ES-I3 (cell line): ENCODE measurements around the gene TSHR.

Experiments
- H3K36me3 ChIP-seq: 2 replicates; pipeline ENCODE4 v1.6.1; 2013; ENCODE audit warnings: mild to moderate bottlenecking, low read length, control low read depth, moderate library complexity; ENCODE audit not compliant: insufficient read depth
- H3K4me1 ChIP-seq: 2 replicates; pipeline ENCODE4 v1.6.1; 2013; ENCODE audit warnings: mild to moderate bottlenecking, control low read depth, low read length; ENCODE audit not compliant: insufficient read depth
- H3K9ac ChIP-seq: 2 replicates; pipeline ENCODE4 v1.6.1; 2013; ENCODE audit warnings: low read depth, mild to moderate bottlenecking, low read length, moderate library complexity
- H3K9me3 ChIP-seq: 2 replicates; pipeline ENCODE4 v1.6.1; 2013; ENCODE audit warnings: mild to moderate bottlenecking, low read length, moderate library complexity; ENCODE audit not compliant: control insufficient read depth, insufficient read depth

The TSHR gene

GRCh38 chr14:81169267-81169666, 213.8 kb downstream of the TSHR start:
- Histone ChIP-seq H3K36me3 (no peaks in the 10 kb centered on the region), H3K9ac (peak overlapping the region; percentile 69), H3K4me1 (peaks cover 3% of the 10 kb centered on the region; the same call in 1 of the 2 replicates)

GRCh38 chr14:81169711-81170103, 214.3 kb downstream of the TSHR start:
- Histone ChIP-seq H3K9me3 (no peaks in the 10 kb centered on the region), H3K4me1 (peaks cover 3% of the 10 kb centered on the region; the same call in 1 of the 2 replicates), H3K9ac (peak overlapping the region; percentile 69), H3K36me3 (no peaks in the 10 kb centered on the region)

More at GRCh38 chr14:81169267-81169666, 213.8 kb downstream of the TSHR start:
- no peaks in the 10 kb centered on the region for H3K9me3 ChIP-seq

- H3K4me1 ChIP-seq: peaks cover 3% of the 10 kb centered on the region; the same call in 1 of the 2 replicates
Measured at GRCh38 chr14:81170104-81170828, 214.8 kb downstream of the TSHR start.

GRCh38 chr14:81170829-81171195, 215.4 kb downstream of the TSHR start:
- Histone ChIP-seq H3K9ac (peak overlapping the region; percentile 69; the same call in 1 of the 2 replicates), H3K9me3 (no peaks in the 10 kb centered on the region), H3K4me1 (peaks cover 3% of the 10 kb centered on the region; the same call in 1 of the 2 replicates), H3K36me3 (no peaks in the 10 kb centered on the region)

More at GRCh38 chr14:81170104-81170828, 214.8 kb downstream of the TSHR start:
- H3K9ac ChIP-seq: peak overlapping the region; percentile 69
- no peaks in the 10 kb centered on the region for H3K9me3 ChIP-seq
- H3K36me3 ChIP-seq: no peaks in the 10 kb centered on the region

GRCh38 chr14:81172353-81172752, 216.9 kb downstream of the TSHR start:
- Histone ChIP-seq H3K9me3 (no peaks in the 10 kb centered on the region), H3K9ac (no peak overlapping the region), H3K36me3 (no peaks in the 10 kb centered on the region), H3K4me1 (peaks cover 3% of the 10 kb centered on the region; the same call in 1 of the 2 replicates)

GRCh38 chr14:81172881-81173280, 217.5 kb downstream of the TSHR start:
- Histone ChIP-seq H3K4me1 (peaks cover 3% of the 10 kb centered on the region; the same call in 1 of the 2 replicates), H3K9me3 (no peaks in the 10 kb centered on the region), H3K36me3 (no peaks in the 10 kb centered on the region), H3K9ac (no peak overlapping the region)

GRCh38 chr14:81176241-81176640, 220.8 kb downstream of the TSHR start:
- Histone ChIP-seq H3K36me3 (no peaks in the 10 kb centered on the region; the same call in 1 of the 2 replicates), H3K9me3 (no peaks in the 10 kb centered on the region), H3K9ac (no peak overlapping the region), H3K4me1 (no peaks in the 10 kb centered on the region)

GRCh38 chr14:81177225-81177624, 221.8 kb downstream of the TSHR start:
- Histone ChIP-seq H3K9ac (no peak overlapping the region), H3K4me1 (no peaks in the 10 kb centered on the region), H3K9me3 (no peaks in the 10 kb centered on the region), H3K36me3 (no peaks in the 10 kb centered on the region; the same call in 1 of the 2 replicates)

GRCh38 chr14:81178063-81178462, 222.6 kb downstream of the TSHR start:
- H3K4me1 ChIP-seq: no peaks in the 10 kb centered on the region
- no peaks in the 10 kb centered on the region; the same call in 1 of the 2 replicates for H3K36me3 ChIP-seq
- H3K9ac ChIP-seq: no peak overlapping the region
- no peaks in the 10 kb centered on the region for H3K9me3 ChIP-seq

GRCh38 chr14:81179631-81180030, 224.2 kb downstream of the TSHR start:
- Histone ChIP-seq H3K36me3 (no peaks in the 10 kb centered on the region; the same call in 1 of the 2 replicates), H3K4me1 (no peaks in the 10 kb centered on the region), H3K9me3 (no peaks in the 10 kb centered on the region)

GRCh38 chr14:81187832-81188522, 232.6 kb downstream of the TSHR start:
- Histone ChIP-seq H3K36me3 (peaks cover 13% of the 10 kb centered on the region), H3K4me1 (no peaks in the 10 kb centered on the region)

More at GRCh38 chr14:81179631-81180030, 224.2 kb downstream of the TSHR start:
- no peak overlapping the region for H3K9ac ChIP-seq

GRCh38 chr14:81192594-81192993, 237.2 kb downstream of the TSHR start:
- H3K36me3 ChIP-seq: peaks cover 16% of the 10 kb centered on the region
- no peaks in the 10 kb centered on the region for H3K9me3 ChIP-seq
- no peak overlapping the region for H3K9ac ChIP-seq
- no peaks in the 10 kb centered on the region for H3K4me1 ChIP-seq

More at GRCh38 chr14:81187832-81188522, 232.6 kb downstream of the TSHR start:
- no peak overlapping the region for H3K9ac ChIP-seq
- no peaks in the 10 kb centered on the region for H3K9me3 ChIP-seq

GRCh38 chr14:81193924-81194633, 238.7 kb downstream of the TSHR start:
- peaks cover 14% of the 10 kb centered on the region for H3K36me3 ChIP-seq
- no peaks in the 10 kb centered on the region for H3K4me1 ChIP-seq
- H3K9me3 ChIP-seq: no peaks in the 10 kb centered on the region
- no peak overlapping the region for H3K9ac ChIP-seq
